BJ (cell line): ENCODE measurements around the gene R3HDM2. TPM values are rescaled to one million over a fixed set of nuclear protein-coding genes. Genes with fewer than 3 reads are reported as not detected.
"Not testable (repeated sequence)": the region's sequence is repeated elsewhere in the genome, so short reads cannot be mapped to it uniquely, and the experiment has no call there.

ENCODE experiments used
- CTCF ChIA-PET: fragments of 350-600 bp; formaldehyde crosslinking; extraction: SDS; loops from one replicate; lab custom pipeline; 2021; ENCODE audit warnings: antibody characterized with exemption, inconsistent platforms; lab: Yijun Ruan, JAX
- POLR2A ChIA-PET: fragments of 300-600 bp; sonication (Branson Sonifier 250); formaldehyde crosslinking; extraction: SDS; loops from one replicate; lab custom pipeline; 2021; ENCODE audit warnings: antibody characterized with exemption; lab: Charles Lee
- DNase-seq: peaks from one replicate; pipeline ENCODE4 v3.0.0-alpha.2; 2011; ENCODE audit warnings: low read depth
- H3K27me3 ChIP-seq: 2 replicates; pipeline ENCODE4 v1.6.0; 2011; ENCODE audit warnings: low read length; ENCODE audit not compliant: control insufficient read depth, insufficient read depth
- H3K36me3 ChIP-seq: 2 replicates; pipeline ENCODE4 v1.5.1; 2011; ENCODE audit warnings: low read length; ENCODE audit not compliant: control insufficient read depth, insufficient read depth
- H3K4me3 ChIP-seq: 2 replicates; pipeline ENCODE4 v1.5.1; 2011; ENCODE audit warnings: low read depth, mild to moderate bottlenecking, control low read depth, low read length
- CTCF ChIP-seq: IDR thresholded peaks from 2 replicates; pipeline ENCODE4 v1.5.1; 2011; ENCODE audit warnings: low read depth, mild to moderate bottlenecking, control low read depth, inconsistent platforms, low read length, moderate library complexity; ENCODE audit not compliant: insufficient read depth
- polyA plus RNA-seq: library from polyadenylated mRNA; depleted of rRNA; stranded (reverse); fragments of >200 nt; gene quantifications from 2 replicates; pipeline ENCODE4 v1.2.3, GENCODE V29; 2011

The R3HDM2 gene
- polyA plus RNA-seq, 1 experiment = 27.4 TPM

- no peak for DNase-seq
- CTCF ChIA-PET = interaction anchor here (1.4 kb wide), 1 partner anchor 11 kb away, joined by 11 read pairs; no protein-coding TSS in a partner anchor
- POLR2A ChIA-PET = no interaction called here
- H3K27me3 ChIP-seq = no peaks in the 10 kb centered on the region
- no peaks in the 10 kb centered on the region for H3K36me3 ChIP-seq
- H3K4me3 ChIP-seq = no peak overlapping the region
- TF ChIP-seq CTCF = no peak
These were observed 11.1 kb upstream of the R3HDM2 start for GRCh38 chr12:57441846-57442427.

- H3K4me3 ChIP-seq, H3K27me3 ChIP-seq, DNase-seq, POLR2A ChIA-PET, H3K36me3 ChIP-seq: not testable (repeated sequence)
- CTCF ChIA-PET = interaction anchor here (0.7 to 1.3 kb wide), 2 partner anchors 11 to 18 kb away, joined by 3 read pairs; partner anchors contain the start of gene GLI1
These were observed 10.6 kb upstream of the R3HDM2 start for GRCh38 chr12:57441393-57441792.

GRCh38 chr12:57439762-57440266 lies 9.0 kb upstream of the R3HDM2 start:
- Histone ChIP-seq H3K27me3 (no peaks in the 10 kb centered on the region), H3K4me3 (no peak overlapping the region), H3K36me3 (no peaks in the 10 kb centered on the region)
- no peak for DNase-seq
- POLR2A ChIA-PET = no interaction called here
- no peak for TF ChIP-seq CTCF
- CTCF ChIA-PET = no interaction called here

GRCh38 chr12:57438400-57438799 lies 7.6 kb upstream of the R3HDM2 start:
- POLR2A ChIA-PET = no interaction called here
- no peaks in the 10 kb centered on the region; the same call in 1 of the 2 replicates for H3K27me3 ChIP-seq
- TF ChIP-seq CTCF = no peak
- H3K36me3 ChIP-seq = no peaks in the 10 kb centered on the region
- CTCF ChIA-PET = interaction anchor here (1.4 to 2.5 kb wide), 2 partner anchors 14 to 17 kb away, joined by 5 to 14 read pairs; partner anchors contain the start of gene INHBE
- no peak for DNase-seq
- H3K4me3 ChIP-seq = no peak overlapping the region

GRCh38 chr12:57435293-57435692 lies 4.5 kb upstream of the R3HDM2 start:
- DNase-seq = no peak
- CTCF ChIA-PET = interaction anchor here (1.6 kb wide), 2 partner anchors 17 to 20 kb away, joined by 3 to 8 read pairs; partner anchors contain the start of gene INHBE
- H3K4me3 ChIP-seq = no peak overlapping the region

More at GRCh38 chr12:57435293-57435692, 4.5 kb upstream of the R3HDM2 start:
- POLR2A ChIA-PET = no interaction called here
- Histone ChIP-seq H3K27me3 (no peaks in the 10 kb centered on the region; the same call in 1 of the 2 replicates), H3K36me3 (no peaks in the 10 kb centered on the region)
- TF ChIP-seq CTCF = no peak
